ENCODE data around the gene IL11RA. TPM values are rescaled to one million over a fixed set of nuclear protein-coding genes. Genes with fewer than 3 reads are reported as not detected.

IL11RA gene
- total RNA-seq, 1 experiment from 2014 or later, result 12.4 TPM

DNA sequence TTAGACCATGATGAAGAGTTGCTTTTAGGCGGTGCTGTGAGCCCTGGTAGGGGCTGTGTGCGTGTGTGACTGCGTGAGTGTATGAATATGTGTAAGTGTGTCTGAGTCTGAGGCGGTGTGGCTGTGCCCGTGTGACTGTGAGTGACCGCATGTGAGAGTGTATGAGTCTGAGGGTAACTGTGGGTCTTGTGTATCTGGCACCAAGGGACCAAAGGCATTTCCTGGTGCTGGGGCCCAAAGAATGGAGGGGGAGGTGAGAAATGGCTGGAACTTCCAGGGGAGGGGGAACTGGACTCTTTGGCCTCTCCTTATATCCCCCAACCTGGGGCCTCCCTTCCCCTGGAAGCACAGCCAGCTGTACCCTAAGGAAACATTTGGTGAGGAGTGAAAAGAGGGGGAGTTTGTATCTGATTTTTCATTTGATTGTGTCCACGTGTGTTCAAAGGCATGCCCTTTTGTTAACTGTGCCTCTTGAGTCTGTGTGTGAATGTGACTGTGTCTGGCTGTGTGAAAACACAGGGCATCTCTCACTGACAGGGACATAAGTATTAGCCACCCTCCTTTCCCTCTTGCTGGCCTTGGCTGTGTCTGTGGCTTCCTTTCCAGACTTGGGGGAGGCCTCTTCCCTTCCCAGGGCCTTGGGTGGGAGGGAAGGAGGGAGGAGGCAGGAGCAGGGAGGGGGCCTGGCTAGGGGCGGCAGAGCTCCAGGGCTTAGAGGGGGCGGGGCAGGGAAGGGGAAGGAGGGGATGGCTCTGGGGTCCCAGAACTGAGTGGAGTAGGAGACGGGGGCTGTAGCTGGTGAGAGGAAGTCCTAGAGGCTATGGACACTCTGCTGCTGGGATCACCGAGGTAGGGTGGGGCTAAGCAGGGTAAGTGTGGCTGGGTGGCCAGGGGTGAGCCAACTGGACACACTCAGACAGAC is 1.4 kb downstream of the IL11RA start:
- no peak for DNase-seq (ENCODE audit: low spot score)

DNA sequence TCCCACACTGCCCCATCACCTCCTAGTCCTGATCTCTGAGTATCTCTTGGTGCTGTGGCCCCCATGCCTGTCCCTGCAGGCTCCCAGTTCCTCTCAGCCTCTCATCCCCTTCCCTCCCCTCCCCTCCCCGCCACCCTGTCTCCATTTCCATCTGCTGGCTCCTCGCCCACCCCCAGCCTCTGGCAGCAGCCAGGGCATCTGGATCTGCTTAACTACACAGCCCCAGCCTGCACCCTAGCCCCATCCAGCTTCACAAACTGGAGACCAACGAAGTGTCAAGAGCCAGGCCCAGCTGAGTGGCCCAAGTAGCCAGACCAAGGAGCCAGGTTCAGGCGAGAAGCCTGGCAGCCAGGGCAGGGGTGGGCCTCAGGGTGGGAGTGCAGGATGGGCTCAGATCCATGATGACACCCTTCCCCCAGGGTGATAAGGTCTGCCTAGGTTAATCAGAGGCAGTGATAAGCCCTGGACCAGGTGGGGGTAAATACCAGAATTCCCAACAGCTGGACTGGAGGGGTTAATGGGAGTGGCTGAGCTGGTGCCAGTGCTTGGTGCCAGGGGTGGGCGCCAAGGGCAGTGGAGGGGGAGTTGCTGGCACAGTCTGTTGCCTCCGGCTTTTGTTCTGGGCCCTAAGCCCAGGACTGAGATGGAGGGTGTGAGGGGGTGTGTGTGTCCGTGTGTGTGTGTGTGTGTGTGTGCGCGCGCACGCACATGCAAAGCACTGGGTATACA is 2.5 kb downstream of the IL11RA start:
- no peak for DNase-seq (ENCODE audit: low spot score)

DNA sequence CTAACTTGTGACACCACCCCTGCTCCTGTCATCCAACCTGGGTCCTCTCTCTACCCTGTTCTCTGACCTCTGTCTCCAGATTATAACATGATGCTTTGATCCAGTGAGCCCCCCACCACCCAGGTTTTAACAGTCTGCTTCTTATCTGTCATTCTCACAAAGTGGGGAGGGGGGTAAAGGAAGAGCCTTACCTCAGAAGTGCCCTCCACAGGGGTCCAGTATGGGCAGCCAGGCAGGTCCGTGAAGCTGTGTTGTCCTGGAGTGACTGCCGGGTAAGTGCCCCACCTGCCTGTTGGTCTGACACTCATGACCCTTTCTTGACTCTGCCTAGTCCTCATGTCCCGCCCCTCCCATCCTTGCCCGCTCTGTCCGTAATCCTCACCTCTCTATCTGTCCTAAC is 3.4 kb downstream of the IL11RA start:
- no peak for DNase-seq (ENCODE audit: low spot score)

DNA sequence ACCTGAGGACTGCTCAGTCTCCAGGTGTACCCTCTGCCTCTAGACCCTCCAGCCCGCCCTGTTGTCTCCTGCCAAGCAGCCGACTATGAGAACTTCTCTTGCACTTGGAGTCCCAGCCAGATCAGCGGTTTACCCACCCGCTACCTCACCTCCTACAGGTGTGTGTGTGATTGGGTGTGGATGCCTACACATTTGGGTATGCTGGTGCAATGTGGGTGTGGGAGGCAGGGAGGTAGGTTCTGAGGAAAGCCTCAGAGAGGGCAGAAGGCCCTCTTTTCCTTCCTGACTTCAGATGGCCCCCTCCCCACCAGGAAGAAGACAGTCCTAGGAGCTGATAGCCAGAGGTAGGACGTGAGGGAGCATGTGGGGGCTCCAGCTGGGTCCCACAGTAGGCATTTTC is 5.0 kb downstream of the IL11RA start:
- no peak for DNase-seq (ENCODE audit: low spot score)

DNA sequence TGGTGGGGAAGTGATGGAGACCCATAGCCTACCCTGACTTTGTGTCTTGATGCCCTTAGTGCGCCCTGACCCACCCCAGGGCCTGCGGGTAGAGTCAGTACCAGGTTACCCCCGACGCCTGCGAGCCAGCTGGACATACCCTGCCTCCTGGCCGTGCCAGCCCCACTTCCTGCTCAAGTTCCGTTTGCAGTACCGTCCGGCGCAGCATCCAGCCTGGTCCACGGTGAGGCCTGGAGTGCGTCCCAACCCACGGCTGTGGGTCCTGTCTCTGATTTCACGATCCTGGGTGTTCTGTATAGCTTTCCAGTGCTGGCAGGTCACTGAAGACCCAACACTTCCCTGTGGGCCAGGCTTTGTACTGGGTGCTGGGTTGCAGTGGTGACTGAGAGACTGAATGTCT is 6.5 kb downstream of the IL11RA start:
- DNase-seq (ENCODE audit: low spot score), result no peak

DNA sequence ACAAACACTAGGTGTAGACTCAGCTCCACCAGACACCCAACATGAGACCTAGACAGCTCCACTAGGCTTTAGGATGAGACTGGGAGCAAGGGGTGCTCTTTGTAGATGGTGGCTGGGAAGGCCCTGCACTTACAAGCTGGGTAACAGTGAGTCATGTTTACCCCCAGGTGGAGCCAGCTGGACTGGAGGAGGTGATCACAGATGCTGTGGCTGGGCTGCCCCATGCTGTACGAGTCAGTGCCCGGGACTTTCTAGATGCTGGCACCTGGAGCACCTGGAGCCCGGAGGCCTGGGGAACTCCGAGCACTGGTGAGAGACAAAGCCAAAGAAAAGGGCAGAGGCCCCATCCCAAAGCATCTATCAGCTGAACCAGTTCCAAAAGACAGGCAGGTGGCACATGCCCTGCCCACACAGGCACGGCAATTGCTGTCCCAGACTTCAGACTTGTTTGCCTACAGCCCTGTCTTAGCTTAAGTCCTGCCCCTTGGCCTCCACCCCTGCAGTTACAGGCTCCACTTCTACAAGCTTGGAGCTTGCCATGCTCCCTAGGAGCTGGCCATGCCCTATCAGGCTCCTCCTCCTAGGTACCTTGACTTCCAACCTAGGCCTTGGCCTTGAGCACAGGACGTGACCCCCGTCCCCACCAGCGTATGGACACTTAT is 7.7 kb downstream of the IL11RA start:
- no peak for DNase-seq (ENCODE audit: low spot score)

DNA sequence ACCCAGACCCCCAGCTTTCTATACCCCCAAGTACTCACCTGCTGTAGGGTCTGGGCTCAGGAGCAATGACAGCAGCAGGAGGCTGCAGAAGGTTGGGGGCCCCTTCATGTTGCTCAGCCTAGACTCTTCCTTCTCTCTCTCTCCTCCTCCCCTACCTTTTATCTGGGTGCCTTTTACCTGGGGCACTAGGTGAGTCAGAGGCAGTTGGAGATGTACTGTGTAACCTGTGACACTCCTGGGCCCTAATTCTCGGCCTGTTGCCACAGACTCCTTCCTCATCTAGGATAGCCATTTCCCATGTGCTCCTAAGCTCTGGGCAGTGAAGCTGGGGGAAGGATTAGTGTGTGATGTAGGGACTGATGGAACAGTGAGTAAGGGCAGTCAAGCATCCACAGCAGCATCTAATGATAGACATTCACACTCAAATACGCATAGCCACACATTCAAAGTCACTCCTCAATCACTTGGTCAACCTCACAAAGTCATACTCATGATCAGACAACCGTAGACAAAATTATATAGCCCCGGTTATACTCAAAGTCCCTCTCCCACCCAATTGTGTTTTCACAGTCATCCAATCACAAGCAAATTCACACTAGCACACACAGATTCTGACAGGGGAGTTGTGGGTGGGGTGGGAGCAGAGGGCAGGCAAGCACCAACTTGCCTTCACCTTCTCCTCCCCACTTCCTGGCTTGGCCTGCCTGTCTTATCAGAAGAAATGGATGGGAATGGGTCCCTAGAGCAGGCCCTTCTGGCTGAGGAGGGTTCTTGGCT is 10.7 kb downstream of the IL11RA start, which contains the start of gene CCL27:
Gene CCL27 (minus strand): TSS at position 132 of the 777 bp plus-strand sequence. CDS start 24 bp downstream, at position 108.
- no peak for DNase-seq (ENCODE audit: low spot score)

DNA sequence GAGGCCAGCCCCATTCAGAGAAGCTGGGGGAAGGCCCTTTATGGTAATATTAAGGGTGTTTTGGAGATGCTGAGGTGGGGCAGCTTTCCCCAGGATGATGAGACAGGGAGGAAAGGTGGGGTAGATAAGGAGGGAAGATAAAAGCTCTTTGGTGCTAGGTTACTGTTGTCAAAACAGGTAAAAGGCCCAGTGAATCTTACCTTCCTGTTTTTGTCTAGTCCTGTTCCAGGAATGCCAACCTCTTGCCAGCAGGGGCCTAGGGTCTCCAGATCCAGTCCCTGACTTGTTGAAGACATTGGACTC is 11.3 kb downstream of the IL11RA start:
- no peak for DNase-seq (ENCODE audit: low spot score)

DNA sequence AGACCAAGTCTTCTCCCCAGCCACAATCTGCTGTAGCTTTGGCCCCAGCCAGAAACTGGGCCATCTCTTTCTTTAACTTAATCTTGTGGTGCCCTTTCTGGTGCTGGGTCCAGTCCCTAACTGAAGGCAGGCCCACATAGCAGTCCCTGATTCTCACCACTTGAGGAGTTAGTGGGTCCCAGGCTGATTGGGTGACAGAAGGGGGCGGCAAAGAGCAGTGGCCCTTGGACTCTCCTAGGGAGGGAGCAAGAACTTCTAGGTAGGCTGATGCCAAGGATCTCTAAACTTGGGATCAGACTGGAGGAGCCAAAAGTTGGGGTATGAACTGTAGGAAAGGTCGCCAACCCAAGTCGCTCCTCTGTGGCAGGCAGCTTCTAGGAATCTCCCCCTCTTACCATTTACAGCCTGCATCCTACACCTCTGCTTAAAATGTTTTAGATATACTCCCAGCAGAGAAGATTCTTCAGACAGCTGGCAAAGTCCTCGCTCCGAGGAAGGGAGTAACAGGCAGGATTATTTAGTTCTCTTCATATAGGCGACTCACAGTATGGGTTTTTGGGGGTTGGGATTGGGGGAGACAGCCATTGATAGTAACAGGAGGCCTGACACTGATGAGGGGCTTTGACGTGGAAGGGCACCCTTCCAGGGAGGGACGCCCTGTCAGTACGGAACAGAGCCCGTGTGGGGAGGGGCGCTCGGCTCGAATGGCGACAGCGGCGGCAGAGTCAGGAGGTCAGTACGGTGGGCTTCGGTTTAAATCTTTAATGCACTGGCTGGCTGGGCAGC is 12.5 kb downstream of the IL11RA start:
- DNase-seq (ENCODE audit: low spot score), result peak; percentile 81

DNA sequence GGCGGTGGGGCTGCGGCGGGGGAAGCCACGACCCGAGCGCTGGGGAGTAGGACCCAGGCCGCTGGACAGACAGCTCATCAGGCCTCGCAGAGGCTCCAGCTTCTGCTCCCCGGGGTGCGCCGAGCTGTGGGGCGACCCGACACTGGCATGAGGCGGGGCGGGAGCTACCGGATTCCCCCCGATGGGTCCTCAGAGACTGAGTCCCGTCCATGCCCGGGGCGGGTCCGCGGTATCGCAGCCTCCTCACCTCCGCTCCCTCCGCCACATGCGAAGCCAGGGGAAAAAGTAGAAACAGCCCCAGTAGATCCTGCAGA is 13.0 kb downstream of the IL11RA start:
- no peak for DNase-seq (ENCODE audit: low spot score)

DNA sequence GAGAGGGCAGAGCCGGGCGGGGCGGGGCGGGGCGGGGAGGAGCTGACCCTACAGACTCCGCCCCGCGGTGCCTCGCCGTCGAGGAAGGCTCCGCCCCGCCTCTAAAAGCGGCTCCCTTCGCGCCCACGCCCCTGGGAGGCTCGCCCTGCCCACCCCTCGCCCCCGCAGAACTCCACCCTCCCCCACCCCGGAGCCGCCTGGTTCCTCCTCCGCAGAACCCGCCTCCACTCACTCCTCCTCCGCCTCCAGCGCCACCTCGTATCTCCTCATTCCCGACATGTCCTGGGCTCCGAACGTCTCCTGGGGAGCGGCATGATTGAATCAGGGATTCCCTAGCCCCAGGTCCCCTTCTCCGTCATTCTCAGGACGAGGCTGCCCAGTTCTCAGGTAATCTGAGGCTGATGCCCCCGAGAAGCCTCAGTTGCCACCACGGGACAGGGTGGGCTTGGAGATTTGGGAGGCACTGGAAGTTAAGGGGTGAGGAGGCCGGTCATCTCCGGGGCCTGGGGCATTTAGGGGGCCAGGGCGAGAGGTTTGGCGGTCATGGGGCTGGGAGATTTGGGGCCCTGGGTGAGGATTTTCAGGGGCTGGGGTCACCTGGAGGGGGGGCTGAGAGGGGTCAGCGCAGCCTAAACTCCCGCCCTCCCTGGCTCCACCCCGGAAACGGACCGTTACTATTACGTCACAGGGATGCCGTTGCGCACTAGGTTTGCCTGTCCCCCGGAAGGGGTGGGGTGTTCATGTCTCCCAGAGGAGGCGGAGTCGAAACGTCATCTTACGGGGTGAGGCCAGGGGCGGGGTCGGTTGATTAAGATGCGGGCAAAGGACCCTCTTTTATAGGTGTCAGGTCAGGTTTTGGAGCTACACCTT is 13.6 kb downstream of the IL11RA start:
- peak; percentile 96 for DNase-seq (ENCODE audit: low spot score)

DNA sequence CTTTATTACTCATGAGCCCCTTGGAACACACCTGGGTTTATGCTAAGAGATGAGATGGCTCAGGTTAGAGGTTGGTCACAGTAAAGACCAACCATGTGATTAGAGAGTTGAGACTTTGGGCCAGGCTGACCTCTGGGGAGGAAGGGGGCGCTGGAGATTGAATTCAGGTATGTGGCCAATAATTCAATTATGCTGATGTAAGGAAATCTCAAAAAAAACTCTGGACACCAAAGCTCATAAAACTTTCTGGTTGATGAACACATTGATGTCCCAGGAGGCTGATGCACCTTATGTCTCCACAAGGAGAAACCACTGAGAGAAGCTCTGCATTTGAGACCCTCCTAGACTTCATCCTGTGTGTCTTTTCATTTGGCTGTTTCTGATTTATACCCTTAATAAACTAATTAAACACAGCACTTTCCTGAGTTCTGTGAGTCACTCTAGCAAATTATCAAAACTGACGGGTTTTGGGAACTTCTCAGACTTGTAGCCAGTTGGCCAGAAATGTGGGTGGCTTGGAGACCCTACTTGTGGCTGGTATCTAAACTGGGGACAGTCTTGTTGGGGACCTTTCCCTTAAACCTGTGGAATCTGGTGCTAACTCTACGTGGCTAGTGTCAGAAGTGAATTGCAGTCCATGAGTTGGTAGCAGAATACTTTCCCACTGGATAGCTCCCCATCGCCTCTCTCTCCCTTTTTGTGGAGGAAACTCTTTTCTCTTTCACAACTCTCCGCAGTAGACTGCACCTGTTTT is 18.0 kb downstream of the IL11RA start:
- DNase-seq (ENCODE audit: low spot score), result no peak

DNA sequence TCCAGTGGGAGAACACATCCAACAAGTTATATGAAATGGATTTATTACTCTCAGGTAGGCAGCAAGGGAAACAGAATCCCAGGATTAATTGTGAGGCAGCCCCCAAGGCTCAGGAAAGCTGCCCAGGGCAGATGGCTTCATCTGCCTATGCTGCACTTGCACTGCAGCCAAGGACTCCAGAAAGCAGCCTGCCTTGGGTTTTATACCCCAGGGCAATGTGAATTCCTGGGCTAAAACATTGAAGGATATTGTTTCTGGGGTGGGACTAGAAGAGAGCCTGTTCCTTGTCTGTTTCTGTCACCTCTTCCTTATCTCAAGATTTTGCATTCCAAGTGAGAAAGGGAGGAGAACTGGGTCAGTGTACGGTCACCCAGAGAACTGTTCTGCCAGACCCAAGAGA is 19.3 kb downstream of the IL11RA start:
- DNase-seq (ENCODE audit: low spot score), result no peak

DNA sequence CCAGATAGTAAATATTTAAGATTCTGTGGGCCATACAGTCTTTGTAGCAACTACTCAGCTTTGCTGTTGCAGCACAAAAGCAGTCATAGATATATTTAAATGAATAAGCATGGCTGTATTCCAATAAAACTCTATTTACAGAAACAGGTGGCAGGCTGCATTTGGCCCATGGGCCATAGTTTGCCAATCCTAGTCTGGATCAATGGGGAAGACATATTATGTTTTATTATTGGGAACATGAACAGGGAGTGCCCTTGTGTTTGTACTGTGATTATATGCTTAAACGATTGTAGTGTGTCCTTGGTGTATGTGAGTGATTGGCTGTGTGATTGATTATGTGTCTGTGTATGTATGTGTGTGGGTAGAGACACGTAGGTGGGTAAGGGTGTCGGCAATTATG is 22.5 kb downstream of the IL11RA start:
- no peak for DNase-seq (ENCODE audit: low spot score)

DNA sequence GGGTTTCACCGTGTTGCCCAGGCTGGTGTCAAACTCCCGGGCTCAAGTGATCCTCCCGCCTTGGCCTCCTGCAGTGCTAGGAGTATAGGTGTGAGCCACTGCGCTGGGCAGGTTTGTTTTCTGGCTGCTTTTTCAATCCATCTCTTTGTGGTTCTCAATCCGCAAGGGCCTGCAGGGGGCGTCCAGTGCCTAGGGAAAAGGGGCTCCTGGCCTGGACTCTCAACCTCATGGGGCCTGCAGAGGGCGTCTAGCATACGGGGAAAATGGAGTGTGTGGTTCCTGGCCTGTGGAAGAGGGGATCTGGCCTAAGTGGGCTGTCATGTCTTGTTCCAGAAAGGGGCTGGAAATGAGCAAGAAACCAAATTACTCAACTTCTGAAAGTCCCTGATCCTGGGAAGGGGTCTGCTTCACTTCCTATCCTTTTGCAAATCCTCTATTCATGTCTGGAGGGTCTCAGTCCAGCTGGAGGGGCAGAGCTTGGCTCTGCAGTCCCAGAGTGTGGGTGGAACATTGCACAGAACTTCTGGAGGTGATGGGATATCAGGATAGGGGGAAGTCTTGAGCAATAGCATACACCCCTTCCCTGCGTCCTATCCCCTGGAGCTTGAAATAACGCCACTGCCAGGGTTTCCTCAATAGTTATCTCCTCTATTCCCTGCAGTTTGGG is 23.2 kb downstream of the IL11RA start:
- peak; percentile 67 for DNase-seq (ENCODE audit: low spot score)

DNA sequence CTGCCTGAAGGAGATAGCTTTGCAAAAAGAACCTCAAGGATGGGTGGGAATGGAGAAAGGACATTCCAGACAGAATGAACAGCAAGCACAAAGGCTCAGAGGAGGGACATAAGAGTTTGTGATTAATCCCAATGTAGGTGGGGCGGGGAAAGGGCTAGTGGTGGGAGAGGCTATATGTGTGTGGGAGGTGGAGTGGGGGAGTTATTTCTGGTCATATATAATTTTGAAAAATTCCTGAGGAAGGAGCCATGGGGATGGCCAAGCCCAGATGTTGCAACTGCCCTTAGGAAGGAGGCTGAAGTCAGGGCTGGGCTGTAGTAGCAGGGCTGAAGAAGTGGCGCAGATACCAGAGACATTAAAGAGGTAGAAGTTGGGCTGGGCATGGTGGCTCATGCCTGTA is 23.9 kb downstream of the IL11RA start:
- no peak for DNase-seq (ENCODE audit: low spot score)

DNA sequence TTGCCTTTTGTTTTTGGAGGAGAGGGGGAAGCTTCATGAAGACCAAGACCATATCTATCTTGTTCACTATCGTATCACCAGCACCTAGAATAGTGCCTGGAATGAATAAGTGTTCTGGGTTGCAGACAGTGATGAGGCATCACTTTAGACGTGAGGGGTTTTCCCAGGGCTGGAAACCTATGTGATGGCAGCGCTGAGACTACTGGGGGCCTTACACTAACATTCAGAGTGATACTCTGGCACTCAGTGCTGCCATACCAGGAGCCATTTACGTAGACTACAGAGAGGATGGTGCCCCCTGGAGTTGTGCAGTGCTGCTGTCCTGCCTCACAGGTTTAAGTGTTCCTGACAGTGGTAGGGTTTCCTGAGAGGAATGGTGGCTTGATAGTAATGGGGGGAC is 32.2 kb downstream of the IL11RA start:
- no peak for DNase-seq (ENCODE audit: low spot score)

DNA sequence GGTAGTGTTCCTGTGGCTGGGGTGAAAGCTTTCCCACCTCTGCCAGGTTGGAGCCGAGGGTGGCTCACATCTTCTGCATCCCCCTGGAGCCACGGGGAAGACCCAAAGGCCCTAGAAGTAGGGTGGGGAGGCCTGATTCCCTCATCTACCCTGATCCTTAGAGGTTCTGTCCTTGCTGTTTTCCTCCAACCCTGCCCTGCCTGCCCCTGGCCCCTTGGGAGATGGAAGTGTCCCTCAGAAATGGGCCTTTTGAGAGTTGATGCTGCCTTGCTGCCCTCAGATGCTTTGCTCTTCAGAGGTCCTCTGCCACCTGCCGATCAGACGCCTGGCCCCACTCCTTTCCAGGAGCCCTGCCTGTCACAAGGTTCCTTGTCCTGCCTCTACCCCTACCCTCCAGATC is 32.8 kb downstream of the IL11RA start:
- no peak for DNase-seq (ENCODE audit: low spot score)

DNA sequence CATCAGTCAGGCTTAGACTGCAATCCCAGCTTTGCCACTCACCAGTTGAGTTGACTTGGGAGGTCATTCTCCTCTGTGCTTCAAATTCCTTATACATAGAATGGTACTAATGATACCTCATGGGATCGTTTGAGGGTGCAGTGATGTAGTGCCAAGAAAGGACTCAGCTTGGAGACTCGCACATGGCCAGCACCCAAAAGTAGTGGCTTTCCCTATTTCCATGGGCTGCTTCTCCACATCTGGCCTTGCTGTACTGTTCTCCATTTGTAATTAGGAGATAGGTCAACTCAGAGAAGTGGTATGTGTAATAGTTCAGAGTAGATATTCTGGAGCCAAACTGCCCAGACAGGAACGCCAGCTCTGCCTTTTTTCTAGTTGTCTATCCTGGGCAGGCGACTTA is 33.6 kb downstream of the IL11RA start:
- no peak for DNase-seq (ENCODE audit: low spot score)
